Heart left ventricle (tissue), 16 donors: ENCODE measurements around the gene DCAF17. TPM values are rescaled to one million over a fixed set of nuclear protein-coding genes. Genes with fewer than 3 reads are reported as not detected.

Experiments
- ATAC-seq, 4 donors: fragments of 200-7000 bp; cut with Tn5 transposase; one replicate each; pipeline ENCODE4 v1.9.1; 2020 to 2022; ENCODE audit warnings: moderate library complexity in 4 of 4, mild to moderate bottlenecking in 3 of 4, moderate number of reproducible peaks in 1 of 4
- DNase-seq, 5 donors: peaks; one replicate each; pipeline ENCODE4 v3.0.0-alpha.2; 2020
- H3K27ac ChIP-seq, 12 donors: fragments of 200-600 bp; sonication (generic) in 4 of 12; one replicate each; pipeline versions ENCODE4 v1.5.0 to v1.8.0; 2016 to 2022; ENCODE audit warnings: mild to moderate bottlenecking in 2 of 12
- H3K27me3 ChIP-seq, 9 donors: fragments of 200-600 bp; sonication (generic) in 2 of 9; one replicate each; pipeline versions ENCODE4 v1.5.1 to v1.8.0; 2016 to 2022; ENCODE audit warnings: mild to moderate bottlenecking in 3 of 9
- H3K36me3 ChIP-seq, 9 donors: fragments of 200-600 bp; sonication (generic) in 2 of 9; one replicate each; pipeline versions ENCODE4 v1.5.0 to v1.8.0; 2018 to 2022; ENCODE audit warnings: mild to moderate bottlenecking in 2 of 9
- H3K4me1 ChIP-seq, 12 donors: fragments of 200-600 bp; sonication (generic) in 4 of 12; one replicate each; pipeline versions ENCODE4 v1.5.0 to v1.8.0; 2016 to 2022; ENCODE audit warnings: mild to moderate bottlenecking in 3 of 12
- H3K4me3 ChIP-seq, 12 donors: fragments of 200-600 bp; sonication (generic) in 4 of 12; one replicate each; pipeline versions ENCODE4 v1.5.0 to v1.8.0; 2017 to 2022; ENCODE audit warnings: mild to moderate bottlenecking in 9 of 12, moderate library complexity in 4 of 12
- H3K9me3 ChIP-seq, 12 donors: fragments of 200-600 bp; sonication (generic) in 4 of 12; one replicate each; pipeline versions ENCODE4 v1.5.0 to v1.8.0; 2016 to 2022; ENCODE audit warnings: mild to moderate bottlenecking in 1 of 12
- CTCF ChIP-seq, 12 donors: fragments of 200-600 bp; sonication (generic) in 4 of 12; IDR thresholded peaks; one replicate each; pipeline versions ENCODE4 v1.5.0 to v1.8.0; 2018 to 2022; ENCODE audit warnings: antibody characterized with exemption in 12 of 12, mild to moderate bottlenecking in 5 of 12
- POLR2A ChIP-seq, 2 donors: fragments of 450-650 bp; IDR thresholded peaks; one replicate each; pipeline ENCODE4 v1.6.1; 2017; ENCODE audit warnings: antibody characterized with exemption in 2 of 2, mild to moderate bottlenecking in 2 of 2, moderate library complexity in 2 of 2
- WGBS, 4 donors: extraction: QIAGEN DNeasy Blood & Tissue Kit in 2 of 4; methylation state at CpG; one replicate each; pipeline versions ENCODE4 v1.1.5 to v1.1.7; 2013 to 2018; 5-methylcytosine and 5-hydroxymethylcytosine counted together
- intact Hi-C, 10 donors: fragments of 100-400 bp; cut with DNase I; formaldehyde crosslinking; loops; one replicate each; pipeline versions ENCODE4 v1.11.1 to v1.14.2; 2022
- polyA plus RNA-seq, 2 donors: library from polyadenylated mRNA; stranded (reverse); fragments of 200-250 nt; gene quantifications; one replicate each; pipeline ENCODE4 v1.2.3, GENCODE V29; 2013
- total RNA-seq, 9 donors: library from RNA; depleted of rRNA in 2 of 9; stranded (reverse); fragments of >200 nt in 2 of 9; fragmentation: NEBNext Ultra II Directional in 3 of 9; extraction: Animal tissue kit (Norgen Biotek cat#: 25700) in 3 of 9; gene quantifications; one replicate each; pipeline versions ENCODE4 v1.1.0 to v1.2.4, GENCODE V29; 2016 to 2023
- donor health status: ischemic (EF 13 %, LVEDD 7.1; RV severe dilation, severe dysfunction).
- donor health status: healthy with polysubstance abuse.
- donor health status: DM: no; HTN: yes; CAD: no.
- donor health status: DM: no; HTN: no; CAD: no.
- donor health status: ischemic (EF 25% LVEDD 6.9; RV normal size, moderate dysfunction).
- donor health status: ischemic (EF 25% LVEDD 5.7; RV mildly dilated, moderate dysfunction).
- donor health status: healthy.
- donor health status: DM: yes; HTN: yes; CAD: no.
- donor health status: ischemic (EF 35%, LVEDD 5.7; RV mildly dilated, moderate dysfunction).
- donor health status: nonischemic (EF 11% LVEDD 7.7; RV severe dilation, severe dysfunction).
- donor health status: DM: yes; HTN: yes; CAD: no.
- donor health status: PGD.
- donor health status: ischemic (EF 29% LVEDD 5.4; RV normal size, mild dysfunction).
- donor health status: nonischemic (EF 23%, LVEDD 6.1; RV moderate dilation, normal function).

DCAF17 gene
- total and polyA plus RNA-seq, 11 donors: 2.2 to 16.7 (median 7.6) TPM

- Histone ChIP-seq H3K27me3 (no peaks in the 10 kb centered on the region), H3K4me1 (no peaks in the 10 kb centered on the region), H3K27ac (no peak overlapping the region), H3K36me3 (peaks cover 0 to 97% (median 86%) of the 10 kb centered on the region in 9 donors), H3K4me3 (no peak overlapping the region), H3K9me3 (peaks cover 0 to 4% (median 0%) of the 10 kb centered on the region in 12 donors)
- DNase-seq (no peak), ATAC-seq (no peak)
- TF ChIP-seq POLR2A (IDR thresholded peaks at IDR 0.05) (no peak), CTCF (IDR thresholded peaks at IDR 0.05) (no peak)
- intact Hi-C loops: no loop called here
These were observed 17.0 kb downstream of the DCAF17 start for GRCh38 chr2:171451074-171451473.

- TF ChIP-seq POLR2A (IDR thresholded peaks at IDR 0.05) (no peak), CTCF (IDR thresholded peaks at IDR 0.05) (no peak)
- H3K9me3 ChIP-seq: peaks cover 0 to 8% (median 0%) of the 10 kb centered on the region in 12 donors
- no peaks in the 10 kb centered on the region for H3K27me3 ChIP-seq
- intact Hi-C loops: no loop called here
- H3K36me3 ChIP-seq: peaks cover 0 to 91% (median 84%) of the 10 kb centered on the region in 9 donors
- no peaks in the 10 kb centered on the region for H3K4me1 ChIP-seq
- 94 to 97% (median 96%) methylated on average over 4 of the region's 4 CpGs for WGBS, 4 donors
- ATAC-seq (no peak), DNase-seq (no peak)
- no peak overlapping the region for H3K27ac ChIP-seq
- H3K4me3 ChIP-seq: no peak overlapping the region
These were observed 18.7 kb downstream of the DCAF17 start for GRCh38 chr2:171452773-171453172.

GRCh38 chr2:171459498-171459897, 25.5 kb downstream of the DCAF17 start:
- no peaks in the 10 kb centered on the region for H3K27me3 ChIP-seq
- TF ChIP-seq CTCF (IDR thresholded peaks at IDR 0.05) (no peak), POLR2A (IDR thresholded peaks at IDR 0.05) (no peak)
- H3K4me1 ChIP-seq: no peaks in the 10 kb centered on the region
- intact Hi-C loops: no loop called here
- H3K9me3 ChIP-seq: peaks cover 0 to 14% (median 0%) of the 10 kb centered on the region in 12 donors
- peaks cover 0 to 58% (median 49%) of the 10 kb centered on the region in 9 donors for H3K36me3 ChIP-seq
- ATAC-seq (no peak), DNase-seq (no peak)
- H3K4me3 ChIP-seq: no peak overlapping the region
- no peak overlapping the region for H3K27ac ChIP-seq

- peaks cover 0 to 14% (median 0%) of the 10 kb centered on the region in 12 donors for H3K9me3 ChIP-seq
- DNase-seq (no peak), ATAC-seq (no peak)
- intact Hi-C loops: no loop called here
- no peak overlapping the region for H3K27ac ChIP-seq
- H3K36me3 ChIP-seq: peaks cover 0 to 47% (median 38%) of the 10 kb centered on the region in 9 donors
- TF ChIP-seq CTCF (IDR thresholded peaks at IDR 0.05) (no peak), POLR2A (IDR thresholded peaks at IDR 0.05) (no peak)
- no peak overlapping the region for H3K4me3 ChIP-seq
- WGBS, 4 donors: 93 to 100% (median 99%) methylated on average over 1 of the region's 1 CpG
- H3K27me3 ChIP-seq: no peaks in the 10 kb centered on the region
- no peaks in the 10 kb centered on the region for H3K4me1 ChIP-seq
These were observed 26.5 kb downstream of the DCAF17 start for GRCh38 chr2:171460537-171460936.
